ENCODE results near the gene ACOT6. TPM values are rescaled to one million over a fixed set of nuclear protein-coding genes. Genes with fewer than 3 reads are reported as not detected.

ACOT6 gene
- total RNA-seq, 3 donors from 2014 or later: 0.16 TPM; not detected in 2

GRCh38 chr14:73599499-73599898, 12.8 kb upstream of the ACOT6 start:
- DNase-seq (ENCODE audit: low spot score in 2 of 2): no peak
- TF ChIP-seq POLR2AphosphoS5 (IDR thresholded peaks at IDR 0.05) (no peak), POLR2A (IDR thresholded peaks at IDR 0.05) (no peak), CTCF (IDR thresholded peaks at IDR 0.05) (no peak)
- H3K36me3 ChIP-seq: no peaks in the 10 kb centered on the region
- H3K4me3 ChIP-seq: no peak overlapping the region
- no peaks in the 10 kb centered on the region for H3K27me3 ChIP-seq
- H3K27ac ChIP-seq: no peak overlapping the region
- no peaks in the 10 kb centered on the region for H3K9me3 ChIP-seq
- intact Hi-C loops (cut with DNase I; ENCODE audit: low total_unique reads): no loop called here
- no peaks in the 10 kb centered on the region for H3K4me1 ChIP-seq

GRCh38 chr14:73602994-73603393, 9.3 kb upstream of the ACOT6 start:
- Histone ChIP-seq H3K36me3 (no peaks in the 10 kb centered on the region), H3K27ac (no peak overlapping the region), H3K9me3 (no peaks in the 10 kb centered on the region), H3K4me3 (no peak overlapping the region), H3K4me1 (no peaks in the 10 kb centered on the region), H3K27me3 (no peaks in the 10 kb centered on the region)
- TF ChIP-seq CTCF (IDR thresholded peaks at IDR 0.05) (no peak), POLR2AphosphoS5 (IDR thresholded peaks at IDR 0.05) (no peak), POLR2A (IDR thresholded peaks at IDR 0.05) (no peak)
- DNase-seq (ENCODE audit: low spot score in 2 of 2): no peak
- intact Hi-C loops (cut with DNase I; ENCODE audit: low total_unique reads): no loop called here

GRCh38 chr14:73606271-73606670, 6.0 kb upstream of the ACOT6 start:
- Histone ChIP-seq H3K27me3 (no peaks in the 10 kb centered on the region), H3K27ac (no peak overlapping the region), H3K9me3 (no peaks in the 10 kb centered on the region), H3K4me3 (no peak overlapping the region), H3K36me3 (no peaks in the 10 kb centered on the region), H3K4me1 (no peaks in the 10 kb centered on the region)
- intact Hi-C loops (cut with DNase I; ENCODE audit: low total_unique reads): no loop called here
- no peak for TF ChIP-seq POLR2A (IDR thresholded peaks at IDR 0.05)
- no peak for TF ChIP-seq POLR2AphosphoS5 (IDR thresholded peaks at IDR 0.05)
- no peak for TF ChIP-seq CTCF (IDR thresholded peaks at IDR 0.05)
- DNase-seq (ENCODE audit: low spot score in 2 of 2): no peak

- Histone ChIP-seq H3K36me3 (no peaks in the 10 kb centered on the region), H3K4me1 (no peaks in the 10 kb centered on the region), H3K27ac (no peak overlapping the region), H3K9me3 (no peaks in the 10 kb centered on the region), H3K27me3 (no peaks in the 10 kb centered on the region), H3K4me3 (no peak overlapping the region)
- TF ChIP-seq POLR2A (IDR thresholded peaks at IDR 0.05) (no peak), POLR2AphosphoS5 (IDR thresholded peaks at IDR 0.05) (no peak), CTCF (IDR thresholded peaks at IDR 0.05) (no peak)
- DNase-seq (ENCODE audit: low spot score in 2 of 2): no peak
- intact Hi-C loops (cut with DNase I; ENCODE audit: low total_unique reads): no loop called here
These were observed 5.1 kb upstream of the ACOT6 start for GRCh38 chr14:73607241-73607640.

GRCh38 chr14:73610687-73611086, 1.6 kb upstream of the ACOT6 start:
- H3K4me3 ChIP-seq: no peak overlapping the region
- H3K27ac ChIP-seq: no peak overlapping the region
- TF ChIP-seq POLR2AphosphoS5 (IDR thresholded peaks at IDR 0.05) (no peak), CTCF (IDR thresholded peaks at IDR 0.05) (no peak), POLR2A (IDR thresholded peaks at IDR 0.05) (no peak)
- intact Hi-C loops (cut with DNase I; ENCODE audit: low total_unique reads): no loop called here
- H3K36me3 ChIP-seq: no peaks in the 10 kb centered on the region
- H3K4me1 ChIP-seq: no peaks in the 10 kb centered on the region
- H3K9me3 ChIP-seq: no peaks in the 10 kb centered on the region
- no peaks in the 10 kb centered on the region for H3K27me3 ChIP-seq
- no peak for DNase-seq (ENCODE audit: low spot score in 2 of 2)
